Measurements from ENCODE around the gene CRLF3.
"Not testable (repeated sequence)": the region's sequence is repeated elsewhere in the genome, so short reads cannot be mapped to it uniquely, and the experiment has no call there.

DNA sequence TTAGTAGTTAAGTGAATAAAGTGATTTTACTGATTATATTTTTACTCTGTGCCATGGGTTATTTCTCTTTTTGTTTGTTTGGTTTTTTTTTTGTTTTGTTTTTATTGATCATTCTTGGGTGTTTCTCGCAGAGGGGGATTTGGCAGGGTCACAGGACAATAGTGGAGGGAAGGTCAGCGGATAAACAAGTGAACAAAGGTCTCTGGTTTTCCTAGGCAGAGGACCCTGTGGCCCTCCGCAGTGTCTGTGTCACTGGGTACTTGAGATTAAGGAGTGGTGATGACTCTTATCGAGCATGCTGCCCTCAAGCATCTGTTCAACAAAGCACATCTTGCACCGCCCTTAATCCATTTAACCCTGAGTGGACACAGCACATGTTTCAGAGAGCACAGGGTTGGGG lies 88.8 kb downstream of the CRLF3 start:
- TF ChIP-seq, protein P1, sequence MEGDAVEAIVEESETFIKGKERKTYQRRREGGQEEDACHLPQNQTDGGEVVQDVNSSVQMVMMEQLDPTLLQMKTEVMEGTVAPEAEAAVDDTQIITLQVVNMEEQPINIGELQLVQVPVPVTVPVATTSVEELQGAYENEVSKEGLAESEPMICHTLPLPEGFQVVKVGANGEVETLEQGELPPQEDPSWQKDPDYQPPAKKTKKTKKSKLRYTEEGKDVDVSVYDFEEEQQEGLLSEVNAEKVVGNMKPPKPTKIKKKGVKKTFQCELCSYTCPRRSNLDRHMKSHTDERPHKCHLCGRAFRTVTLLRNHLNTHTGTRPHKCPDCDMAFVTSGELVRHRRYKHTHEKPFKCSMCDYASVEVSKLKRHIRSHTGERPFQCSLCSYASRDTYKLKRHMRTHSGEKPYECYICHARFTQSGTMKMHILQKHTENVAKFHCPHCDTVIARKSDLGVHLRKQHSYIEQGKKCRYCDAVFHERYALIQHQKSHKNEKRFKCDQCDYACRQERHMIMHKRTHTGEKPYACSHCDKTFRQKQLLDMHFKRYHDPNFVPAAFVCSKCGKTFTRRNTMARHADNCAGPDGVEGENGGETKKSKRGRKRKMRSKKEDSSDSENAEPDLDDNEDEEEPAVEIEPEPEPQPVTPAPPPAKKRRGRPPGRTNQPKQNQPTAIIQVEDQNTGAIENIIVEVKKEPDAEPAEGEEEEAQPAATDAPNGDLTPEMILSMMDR (IDR thresholded peaks at IDR 0.05), result not testable (repeated sequence)
- not testable (repeated sequence) for TF ChIP-seq POLR2AphosphoS5 (IDR thresholded peaks at IDR 0.05); POLR2A (IDR thresholded peaks at IDR 0.05; ENCODE audit: low read depth); EP300 (IDR thresholded peaks at IDR 0.05)
